Mucosa of descending colon (tissue), 3 donors: ENCODE measurements around the gene IMPDH1. TPM values are rescaled to one million over a fixed set of nuclear protein-coding genes. Genes with fewer than 3 reads are reported as not detected.

Experiments
- ATAC-seq: fragments of 200-7000 bp; cut with Tn5 transposase; one replicate; pipeline ENCODE4 v1.9.1; 2020; ENCODE audit warnings: mild to moderate bottlenecking, moderate library complexity
- DNase-seq, 3 donors: peaks; one replicate each; pipeline ENCODE4 v3.0.0-alpha.2; 2020
- H3K36me3 ChIP-seq: fragments of 200-600 bp; one replicate; pipeline ENCODE4 v1.8.0; 2021; ENCODE audit warnings: low read depth, mild to moderate bottlenecking
- H3K4me1 ChIP-seq: fragments of 200-600 bp; one replicate; pipeline ENCODE4 v1.8.0; 2021; ENCODE audit warnings: low read depth, mild to moderate bottlenecking
- H3K4me3 ChIP-seq: fragments of 200-600 bp; one replicate; pipeline ENCODE4 v1.8.0; 2021; ENCODE audit warnings: mild to moderate bottlenecking
- H3K9me3 ChIP-seq: fragments of 200-600 bp; one replicate; pipeline ENCODE4 v1.8.0; 2021; ENCODE audit warnings: mild to moderate bottlenecking
- intact Hi-C, 2 donors: fragments of 100-400 bp; cut with DNase I in 1 of 2; cut with micrococcal nuclease in 1 of 2; formaldehyde crosslinking; loops; one replicate each; pipeline versions ENCODE4 v1.11.0 to v1.11.1; 2022; cut with DNase I, micrococcal nuclease
- total RNA-seq, 3 donors: library from RNA; stranded (reverse); fragmentation: NEBNext Ultra II Directional in 2 of 3; extraction: Animal tissue kit (Norgen Biotek cat#: 25700) in 2 of 3; gene quantifications; one replicate each; pipeline versions ENCODE4 v1.2.1 to v1.2.4, GENCODE V29; 2021 to 2023
- TF ChIP-seq, protein P1 (sequence below): fragments of 200-600 bp; IDR thresholded peaks from one replicate; pipeline ENCODE4 v1.8.0; 2022; ENCODE audit warnings: antibody characterized with exemption, mild to moderate bottlenecking
- donor health status: DM: no; HTN: no; CAD: no; lungs with moderate emphysema.
- donor health status: DM: no; HTN: no; CAD: no.
- donor health status: DM: no; HTN: yes; CAD: no.

Gene IMPDH1
- total RNA-seq, 3 donors from 2014 or later: 21.3 to 37.0 (median 35.5) TPM

- TF ChIP-seq, protein P1, sequence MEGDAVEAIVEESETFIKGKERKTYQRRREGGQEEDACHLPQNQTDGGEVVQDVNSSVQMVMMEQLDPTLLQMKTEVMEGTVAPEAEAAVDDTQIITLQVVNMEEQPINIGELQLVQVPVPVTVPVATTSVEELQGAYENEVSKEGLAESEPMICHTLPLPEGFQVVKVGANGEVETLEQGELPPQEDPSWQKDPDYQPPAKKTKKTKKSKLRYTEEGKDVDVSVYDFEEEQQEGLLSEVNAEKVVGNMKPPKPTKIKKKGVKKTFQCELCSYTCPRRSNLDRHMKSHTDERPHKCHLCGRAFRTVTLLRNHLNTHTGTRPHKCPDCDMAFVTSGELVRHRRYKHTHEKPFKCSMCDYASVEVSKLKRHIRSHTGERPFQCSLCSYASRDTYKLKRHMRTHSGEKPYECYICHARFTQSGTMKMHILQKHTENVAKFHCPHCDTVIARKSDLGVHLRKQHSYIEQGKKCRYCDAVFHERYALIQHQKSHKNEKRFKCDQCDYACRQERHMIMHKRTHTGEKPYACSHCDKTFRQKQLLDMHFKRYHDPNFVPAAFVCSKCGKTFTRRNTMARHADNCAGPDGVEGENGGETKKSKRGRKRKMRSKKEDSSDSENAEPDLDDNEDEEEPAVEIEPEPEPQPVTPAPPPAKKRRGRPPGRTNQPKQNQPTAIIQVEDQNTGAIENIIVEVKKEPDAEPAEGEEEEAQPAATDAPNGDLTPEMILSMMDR: no peak
- intact Hi-C loops: no loop called here
- Histone ChIP-seq H3K36me3 (no peaks in the 10 kb centered on the region), H3K4me1 (no peaks in the 10 kb centered on the region), H3K9me3 (no peaks in the 10 kb centered on the region), H3K4me3 (no peak overlapping the region)
- ATAC-seq (no peak), DNase-seq (no peak)
Measured at GRCh38 chr7:128391805-128392204, 18.0 kb downstream of the IMPDH1 start.

GRCh38 chr7:128390871-128391565 lies 18.8 kb downstream of the IMPDH1 start:
- H3K9me3 ChIP-seq: no peaks in the 10 kb centered on the region
- H3K4me3 ChIP-seq: no peak overlapping the region
- DNase-seq (no peak), ATAC-seq (no peak)
- TF ChIP-seq, protein P1: no peak
- H3K36me3 ChIP-seq: no peaks in the 10 kb centered on the region
- intact Hi-C loops: no loop called here
- no peaks in the 10 kb centered on the region for H3K4me1 ChIP-seq

- no peak for ATAC-seq
Measured at GRCh38 chr7:128389618-128390329, 20.0 kb downstream of the IMPDH1 start.

GRCh38 chr7:128389085-128389617 lies 20.6 kb downstream of the IMPDH1 start:
- DNase-seq: no peak
- H3K4me1 ChIP-seq: no peaks in the 10 kb centered on the region
- H3K36me3 ChIP-seq: no peaks in the 10 kb centered on the region
- intact Hi-C loops: loop anchor here in 1 of 2 donors (5.0 kb wide), 1 partner anchor 37 kb away; no protein-coding TSS in a partner anchor
- no peak overlapping the region for H3K4me3 ChIP-seq
- no peaks in the 10 kb centered on the region for H3K9me3 ChIP-seq
- ATAC-seq: no peak
- TF ChIP-seq, protein P1: no peak

More at GRCh38 chr7:128389618-128390329, 20.0 kb downstream of the IMPDH1 start:
- no peaks in the 10 kb centered on the region for H3K4me1 ChIP-seq
- no peak for DNase-seq
- H3K9me3 ChIP-seq: no peaks in the 10 kb centered on the region
- intact Hi-C loops: loop anchor here in 1 of 2 donors (5.0 kb wide), 1 partner anchor 37 kb away; no protein-coding TSS in a partner anchor
- H3K36me3 ChIP-seq: no peaks in the 10 kb centered on the region
- TF ChIP-seq, protein P1: no peak
- no peak overlapping the region for H3K4me3 ChIP-seq

- no peak overlapping the region for H3K4me3 ChIP-seq
- DNase-seq (no peak), ATAC-seq (no peak)
- no peaks in the 10 kb centered on the region for H3K36me3 ChIP-seq
- H3K4me1 ChIP-seq: no peaks in the 10 kb centered on the region
- TF ChIP-seq, protein P1: no peak
- H3K9me3 ChIP-seq: no peaks in the 10 kb centered on the region
- intact Hi-C loops: loop anchor here in 1 of 2 donors (5.0 kb wide), 1 partner anchor 36 kb away; no protein-coding TSS in a partner anchor
Measured at GRCh38 chr7:128388145-128388485, 21.7 kb downstream of the IMPDH1 start.
